ENCODE measurements around the gene RAB36. TPM values are rescaled to one million over a fixed set of nuclear protein-coding genes. Genes with fewer than 3 reads are reported as not detected.

Gene RAB36
- total and polyA plus RNA-seq, 9 of the 15 experiments (the other 6 are each of a cell fraction or from before 2014, with no cell fraction given) = 0.04 to 0.50 (median 0.08) TPM; not detected in 3

GRCh38 chr22:23212061-23213021 lies 67.1 kb downstream of the RAB36 start:
- H3K27ac ChIP-seq (ENCODE audit: extremely low read depth, low read depth, low read length) = no peak overlapping the region
- TF ChIP-seq MAFG (tag; conservative IDR thresholded peaks at IDR 0.05) = no peak
- no peak for TF ChIP-seq NCOA6 (IDR thresholded peaks at IDR 0.05)
- TF ChIP-seq MYNN (IDR thresholded peaks at IDR 0.05) = no peak
- TF ChIP-seq MYNN (CRISPR knock-in tag; IDR thresholded peaks at IDR 0.05) = no peak
- no peak for TF ChIP-seq ETV6 (IDR thresholded peaks at IDR 0.05; ENCODE audit: borderline replicate concordance in 1 of 2, low read depth in 2 of 2, low read length in 1 of 2)
- TF ChIP-seq ETV6 (CRISPR knock-in tag; IDR thresholded peaks at IDR 0.05; ENCODE audit: borderline replicate concordance) = no peak
- TF ChIP-seq ZNF511 (CRISPR knock-in tag; IDR thresholded peaks at IDR 0.05) = no peak
- ChIA-PET CTCF (ENCODE audit: low intra/inter-chr PET ratio) (no interaction called here), POLR2A (interaction anchor here (0.5 to 86.5 kb wide), 11 partner anchors 12 to 656 kb away, joined by 3 to 3476 read pairs (median 5); partner anchors contain the start of genes BCR and RAB36)
- H3K4me1 ChIP-seq (replicated peaks in 1 of 2; ENCODE audit: control insufficient read depth in 2 of 2, insufficient read depth in 2 of 2, low read length in 2 of 2) = peaks cover 19 to 26% of the 10 kb centered on the region in 2 experiments
- H3K9me1 ChIP-seq (ENCODE audit: control insufficient read depth, insufficient read depth, low read length) = peaks cover 31% of the 10 kb centered on the region
- H2AFZ ChIP-seq (ENCODE audit: low read depth, low read length) = no peak overlapping the region
- H3K27me3 ChIP-seq (ENCODE audit: control insufficient read depth in 2 of 2, insufficient read depth in 2 of 2, low read length in 2 of 2) = no peaks in the 10 kb centered on the region
- peaks cover 22% of the 10 kb centered on the region; the same call in 2 of the 3 replicates for H3K36me3 ChIP-seq (ENCODE audit: control insufficient read depth, insufficient read depth, low read length)
- peaks cover 73% of the 10 kb centered on the region for H4K20me1 ChIP-seq (replicated peaks; ENCODE audit: control insufficient read depth, insufficient read depth, low read length)
- intact Hi-C loops (cut with micrococcal nuclease) (no loop called here), in situ Hi-C loops (cut with MboI) (no loop called here)
- H3K79me2 ChIP-seq (ENCODE audit: control insufficient read depth, insufficient read depth, low read length) = peaks cover 84% of the 10 kb centered on the region
- no TSS peak for BruUV-seq (replicated peaks)
- H3K9me3 ChIP-seq (replicated peaks; ENCODE audit: control insufficient read depth, insufficient read depth, low read depth, low read length) = no peaks in the 10 kb centered on the region
- no peak overlapping the region for H3K4me3 ChIP-seq
- DNase-seq (ENCODE audit: extremely low read depth in 1 of 4, low spot score in 3 of 4) (peak in 3 of 4 experiments; percentile 52 to 60 (median 60)), ATAC-seq (peak; percentile 3), FAIRE-seq (no peak)
- H3K4me2 ChIP-seq (ENCODE audit: insufficient read depth, low read length) = no peak overlapping the region
- H3K9ac ChIP-seq (ENCODE audit: insufficient read depth in 1 of 2, low read depth in 2 of 2, low read length in 2 of 2) = peak overlapping the region in 1 of 2 experiments; percentile 57; a peak in 2 of 4 replicates
- 67% methylated on average over 10 of the region's 10 CpGs for WGBS (ENCODE audit: insufficient coverage, low coverage, missing lambda C conversion rate)

All from K562 (cell line).